AG10803 (cell line): ENCODE results near the gene TMEM106C.

ENCODE experiments used
- DNase-seq: peaks from one replicate; pipeline ENCODE4 v3.0.0; 2010; ENCODE audit warnings: low read depth
- H3K4me3 ChIP-seq: 2 replicates; pipeline ENCODE4 v1.5.1; 2011; ENCODE audit warnings: mild to moderate bottlenecking, low read length, control low read depth
- TF ChIP-seq, protein P1 (sequence below): conservative IDR thresholded peaks from 2 replicates; pipeline ENCODE4 v1.5.1; 2011; ENCODE audit warnings: mild to moderate bottlenecking, low read length, control low read depth, inconsistent platforms

The TMEM106C gene

DNA sequence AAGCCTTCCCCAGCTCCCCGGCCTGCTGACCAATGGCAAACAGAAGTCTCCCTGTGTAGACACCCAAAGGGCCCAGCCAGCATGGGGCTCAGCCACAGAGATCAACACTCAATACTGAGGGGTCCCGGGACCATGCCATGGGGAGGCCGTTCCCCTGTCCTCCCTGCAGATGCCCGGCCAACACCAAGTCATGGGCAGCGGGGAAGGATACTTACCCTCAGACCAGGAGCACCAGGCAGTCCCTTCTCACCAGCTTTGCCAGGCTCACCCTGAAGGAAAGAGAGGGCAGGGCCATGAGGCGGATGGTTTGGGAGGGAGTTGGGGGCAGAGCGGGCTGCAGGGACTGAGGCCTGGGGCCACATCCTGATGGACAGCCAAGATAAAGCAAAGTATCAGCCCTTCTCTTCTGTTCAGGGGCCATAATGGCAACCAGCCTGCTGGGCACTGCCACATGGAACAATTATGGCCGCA is 21.0 kb downstream of the TMEM106C start:
- no peak for DNase-seq
- TF ChIP-seq, protein P1, sequence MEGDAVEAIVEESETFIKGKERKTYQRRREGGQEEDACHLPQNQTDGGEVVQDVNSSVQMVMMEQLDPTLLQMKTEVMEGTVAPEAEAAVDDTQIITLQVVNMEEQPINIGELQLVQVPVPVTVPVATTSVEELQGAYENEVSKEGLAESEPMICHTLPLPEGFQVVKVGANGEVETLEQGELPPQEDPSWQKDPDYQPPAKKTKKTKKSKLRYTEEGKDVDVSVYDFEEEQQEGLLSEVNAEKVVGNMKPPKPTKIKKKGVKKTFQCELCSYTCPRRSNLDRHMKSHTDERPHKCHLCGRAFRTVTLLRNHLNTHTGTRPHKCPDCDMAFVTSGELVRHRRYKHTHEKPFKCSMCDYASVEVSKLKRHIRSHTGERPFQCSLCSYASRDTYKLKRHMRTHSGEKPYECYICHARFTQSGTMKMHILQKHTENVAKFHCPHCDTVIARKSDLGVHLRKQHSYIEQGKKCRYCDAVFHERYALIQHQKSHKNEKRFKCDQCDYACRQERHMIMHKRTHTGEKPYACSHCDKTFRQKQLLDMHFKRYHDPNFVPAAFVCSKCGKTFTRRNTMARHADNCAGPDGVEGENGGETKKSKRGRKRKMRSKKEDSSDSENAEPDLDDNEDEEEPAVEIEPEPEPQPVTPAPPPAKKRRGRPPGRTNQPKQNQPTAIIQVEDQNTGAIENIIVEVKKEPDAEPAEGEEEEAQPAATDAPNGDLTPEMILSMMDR, result no peak
- H3K4me3 ChIP-seq, result no peak overlapping the region

DNA sequence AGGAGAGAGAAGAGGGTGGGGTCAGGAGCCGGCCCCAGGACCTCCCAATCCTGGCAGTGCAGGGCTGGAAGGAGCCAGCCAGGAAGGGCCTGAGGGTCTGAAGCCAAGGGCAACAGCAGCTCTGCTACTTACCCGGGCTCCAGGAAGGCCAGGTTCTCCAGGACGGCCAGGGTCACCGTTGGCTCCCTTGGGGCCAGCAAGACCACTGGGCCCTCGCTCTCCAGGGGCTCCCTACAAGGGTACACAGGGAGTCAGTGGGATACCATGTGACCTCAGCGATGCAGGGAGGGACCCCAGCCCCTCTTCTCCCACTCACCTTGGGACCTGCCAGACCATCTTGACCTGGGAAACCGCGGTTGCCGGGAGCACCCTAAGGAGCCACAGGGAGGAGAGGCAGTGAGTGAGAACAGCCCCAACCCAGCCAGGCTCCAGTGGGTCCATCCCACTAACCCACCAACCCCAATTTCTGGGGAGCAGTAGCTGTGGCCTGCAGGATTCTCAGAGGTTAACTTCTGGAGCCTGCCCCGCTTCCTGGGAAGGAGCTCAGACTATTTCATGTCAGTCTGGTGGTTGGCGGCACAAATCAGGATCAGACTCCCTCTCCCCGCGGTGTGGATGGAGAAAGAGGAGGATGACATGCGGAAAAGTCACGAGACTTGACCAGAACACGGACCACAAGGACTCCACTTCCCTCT is 22.3 kb downstream of the TMEM106C start:
- H3K4me3 ChIP-seq, result no peak overlapping the region
- no peak for DNase-seq
- TF ChIP-seq, protein P1, result no peak

DNA sequence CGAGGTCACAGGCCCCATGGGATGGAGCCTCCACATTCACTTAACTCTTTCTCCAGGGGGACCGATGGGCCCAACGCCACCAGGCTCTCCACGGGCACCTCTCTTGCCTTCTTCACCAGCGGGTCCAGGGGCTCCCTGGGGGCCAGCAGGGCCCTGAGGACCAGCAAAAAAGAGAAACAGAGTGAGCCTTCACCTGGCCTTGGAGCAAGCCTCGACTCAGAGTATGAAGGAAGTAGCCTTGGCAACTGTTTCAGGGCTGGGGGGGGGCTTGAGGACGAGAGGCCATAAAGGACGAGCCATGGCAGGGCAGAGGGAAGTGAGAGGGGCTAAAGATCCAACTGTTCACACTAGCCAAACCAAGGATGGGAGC is 22.9 kb downstream of the TMEM106C start:
- TF ChIP-seq, protein P1, result no peak
- DNase-seq, result no peak
- no peak overlapping the region for H3K4me3 ChIP-seq

DNA sequence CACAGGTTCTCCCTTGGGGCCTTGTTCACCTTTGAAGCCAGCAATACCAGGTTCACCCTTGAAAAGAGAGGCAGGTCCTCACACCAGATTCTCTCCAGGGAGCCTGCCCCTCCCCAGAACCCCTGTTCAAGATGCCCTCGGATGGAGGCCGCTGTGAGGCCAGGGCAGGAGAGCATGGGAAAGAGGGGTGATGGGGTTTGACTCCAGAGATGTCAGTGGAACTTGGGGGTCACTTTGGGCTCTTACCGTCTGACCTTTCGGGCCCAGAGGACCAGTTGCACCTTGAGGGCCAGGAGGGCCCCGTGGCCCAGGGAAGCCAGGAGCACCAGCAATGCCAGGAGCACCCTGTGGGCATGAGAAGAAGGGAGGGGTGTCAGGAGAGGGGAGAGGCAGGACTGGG is 23.4 kb downstream of the TMEM106C start:
- DNase-seq, result no peak
- TF ChIP-seq, protein P1, result no peak
- no peak overlapping the region for H3K4me3 ChIP-seq

DNA sequence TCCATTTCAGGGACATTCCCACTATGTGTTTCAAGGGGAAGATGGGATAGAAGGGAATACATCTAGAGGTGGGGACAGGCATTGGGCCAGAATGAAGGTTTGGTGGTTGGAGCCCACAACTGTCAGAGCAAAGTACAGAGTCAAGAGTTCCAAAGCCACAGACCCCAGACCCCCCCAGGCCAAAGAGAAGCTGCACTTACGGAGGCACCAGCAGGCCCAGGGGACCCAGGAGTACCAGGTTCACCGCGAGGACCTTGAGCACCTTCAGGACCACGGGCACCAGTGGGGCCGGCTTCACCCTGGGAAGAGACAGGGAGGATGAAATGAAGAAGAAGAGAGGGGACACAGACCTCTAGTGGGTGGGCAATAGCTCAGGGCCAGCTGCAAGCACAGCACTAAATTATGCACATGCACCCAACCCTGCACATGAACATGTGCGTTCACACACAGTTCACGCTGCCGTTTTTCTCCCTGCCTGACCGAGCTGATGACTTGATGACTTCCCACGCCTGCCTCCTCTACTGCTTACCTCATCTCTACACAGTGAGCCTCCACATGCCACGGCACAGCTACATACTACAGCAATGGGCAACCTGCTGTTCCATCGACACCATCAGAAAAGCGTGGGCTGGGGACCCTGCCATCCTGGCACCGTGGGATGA is 24.1 kb downstream of the TMEM106C start:
- TF ChIP-seq, protein P1, result no peak
- H3K4me3 ChIP-seq, result no peak overlapping the region
- DNase-seq, result peak; percentile 28

DNA sequence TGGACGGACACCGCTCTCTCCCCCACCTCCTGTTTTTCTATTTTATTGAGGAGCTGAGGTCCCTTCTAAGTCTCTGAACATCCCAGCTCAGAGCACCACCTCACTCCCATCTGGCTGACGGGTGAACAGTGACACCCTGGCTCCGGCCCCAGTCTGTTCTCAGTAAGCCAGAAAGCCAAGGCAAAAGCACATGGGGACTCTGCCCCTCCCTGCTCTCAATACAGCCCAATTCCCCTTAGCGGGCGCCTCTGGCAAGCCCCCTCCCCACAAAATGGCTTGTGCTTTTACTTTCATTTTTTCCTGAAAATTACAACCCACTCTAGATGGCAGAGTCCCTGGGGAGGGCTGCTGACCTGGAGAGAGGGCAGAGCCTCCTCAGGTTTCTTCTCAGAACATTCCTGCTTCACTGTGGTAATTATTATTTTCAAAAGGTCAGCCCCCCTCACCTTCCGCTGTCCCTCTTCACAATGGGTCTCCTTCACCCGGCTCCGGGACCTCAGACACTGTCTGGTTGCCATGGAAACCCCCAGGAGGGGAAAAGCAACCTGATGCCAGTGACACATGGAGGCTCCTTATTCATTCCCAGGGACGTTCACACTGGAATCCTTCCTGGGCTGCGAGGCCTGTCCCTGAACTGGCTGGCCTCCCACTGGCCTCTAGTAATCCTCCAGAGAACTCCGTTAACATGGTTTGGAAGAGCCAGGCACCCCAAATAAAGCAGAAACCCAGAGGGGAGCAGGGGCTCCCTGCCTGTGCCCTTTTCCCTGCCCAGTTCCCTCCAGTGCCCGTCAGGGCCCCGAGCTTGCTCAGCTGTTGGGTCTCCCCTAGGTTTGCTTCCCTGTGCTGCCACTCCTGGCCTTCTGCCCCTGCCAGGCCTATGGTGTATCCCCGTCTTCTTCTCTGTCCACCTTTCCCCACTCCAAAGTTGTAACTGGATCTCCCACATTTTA is 25.0 kb downstream of the TMEM106C start:
- TF ChIP-seq, protein P1, result no peak
- no peak overlapping the region for H3K4me3 ChIP-seq
- peak; percentile 24 for DNase-seq
